GM21360 (cell line): ENCODE results near the gene OR7A17.

Experiments used
- ATAC-seq: cut with Tn5 transposase; IDR thresholded peaks from one replicate; pipeline ENCODE4 v1.9.1; 2021; ENCODE audit warnings: mild to moderate bottlenecking, moderate library complexity; ENCODE audit not compliant: unreplicated experiment

Gene OR7A17

GRCh38 chr19:14886032-14886431 lies at the start of gene OR7A17:
Gene OR7A17 (minus strand): TSS chr19:14886132. CDS start chr19:14881355, 4,777 bp downstream.
- no peak for ATAC-seq

- ATAC-seq = no peak
Observed at GRCh38 chr19:14933506-14933905, 47.6 kb upstream of the OR7A17 start.

DNA sequence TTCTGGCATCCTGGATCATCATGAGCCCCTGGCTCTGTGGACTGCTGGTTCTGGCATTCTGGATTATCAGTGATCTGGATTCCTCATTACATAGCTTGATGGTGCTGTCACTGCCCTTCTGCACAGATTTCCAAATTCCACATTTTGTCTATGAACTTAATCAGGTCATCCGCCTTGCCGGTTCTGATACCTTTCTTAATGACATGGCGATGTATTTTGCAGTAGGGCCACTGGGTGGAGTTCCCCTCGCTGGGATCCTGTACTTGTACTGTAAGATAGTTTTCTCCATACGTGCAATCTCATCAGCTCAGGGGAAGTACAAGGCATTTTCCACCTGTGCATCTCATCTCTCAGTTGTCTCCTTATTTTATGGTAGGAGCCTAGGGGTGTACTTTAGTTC lies 30.9 kb upstream of the OR7A17 start:
- ATAC-seq = no peak

- no peak for ATAC-seq
Observed at GRCh38 chr19:14915116-14915515, 29.2 kb upstream of the OR7A17 start.

DNA sequence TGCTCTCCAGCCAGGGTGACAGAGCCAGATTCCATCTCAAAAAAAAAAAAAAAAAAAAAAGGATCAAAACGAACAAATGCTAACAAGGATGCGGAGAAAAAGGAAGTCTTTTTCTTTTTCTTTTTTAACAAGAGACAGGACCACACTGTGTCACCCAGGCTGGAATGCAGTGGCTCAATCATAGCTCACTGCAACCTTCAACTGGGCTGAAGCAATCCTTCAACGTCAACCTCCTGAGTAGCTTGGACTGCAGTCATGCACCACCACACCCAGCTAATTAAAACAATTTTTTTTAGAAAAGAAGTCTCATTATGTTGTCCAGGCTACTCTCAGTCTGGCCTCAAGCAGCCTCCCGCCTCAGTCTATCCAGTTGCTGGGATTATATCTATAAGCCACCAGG lies 20.8 kb upstream of the OR7A17 start:
- ATAC-seq = no peak

DNA sequence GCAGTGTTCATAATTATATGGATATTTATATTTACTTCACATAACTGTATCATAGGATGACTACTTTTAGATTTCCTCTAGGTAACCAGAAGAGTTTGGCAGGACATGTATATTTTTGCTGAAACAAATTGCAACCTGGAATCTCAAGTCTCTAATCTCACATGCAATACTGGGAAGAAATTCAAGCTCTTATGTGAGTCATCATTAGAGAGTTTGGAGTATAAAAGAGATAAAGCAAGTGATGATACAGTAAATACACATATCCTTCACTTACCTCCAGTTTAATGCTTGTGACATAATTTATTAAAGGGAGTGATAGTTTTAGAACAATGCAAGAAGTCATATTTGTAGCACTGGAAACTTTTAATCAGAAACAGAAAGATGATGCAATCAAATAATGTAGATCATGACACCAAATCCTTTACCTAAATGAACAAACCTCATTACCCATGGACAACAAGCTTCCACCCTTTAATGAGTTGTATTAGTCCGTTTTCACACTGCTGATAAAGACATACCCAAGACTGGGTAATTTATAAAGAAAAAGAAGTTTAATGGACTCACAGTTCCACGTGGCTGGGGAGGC lies 15.8 kb upstream of the OR7A17 start:
- ATAC-seq = no peak

DNA sequence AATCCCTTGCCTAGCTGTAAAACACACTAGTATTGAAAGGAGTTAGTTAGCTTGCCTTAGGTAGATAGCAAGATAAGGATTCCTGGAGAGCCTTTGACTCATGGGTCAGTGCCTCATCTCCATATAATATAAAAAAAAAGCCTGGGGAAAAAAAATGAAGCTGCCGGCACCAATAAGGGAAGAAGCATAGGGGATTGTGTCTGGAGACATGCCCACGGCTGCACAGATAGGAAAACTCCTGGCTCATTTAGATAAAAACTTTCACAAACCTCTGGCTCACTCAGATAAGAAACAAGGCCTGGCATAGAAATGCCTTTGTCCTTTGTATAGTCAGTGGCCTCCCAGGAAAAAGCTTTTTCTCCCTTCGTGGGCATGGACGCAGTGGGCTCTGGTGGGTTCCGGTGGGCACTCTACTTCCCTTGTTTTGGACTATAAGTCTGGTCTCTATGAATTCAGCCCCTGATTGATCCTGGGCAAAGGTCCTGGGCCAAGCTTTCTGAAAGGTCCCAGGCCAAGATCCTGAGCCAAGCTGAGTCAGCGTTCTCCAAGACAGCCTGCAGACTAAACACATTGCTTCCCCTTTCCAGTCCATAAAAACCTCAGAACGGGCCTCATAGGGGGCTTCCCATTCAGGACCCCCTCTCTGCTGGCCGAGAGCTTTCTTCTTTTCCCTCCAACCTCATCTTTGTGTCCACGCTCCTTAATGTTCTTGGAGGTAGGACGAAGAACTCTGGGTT lies 4.9 kb upstream of the OR7A17 start:
- no peak for ATAC-seq

- ATAC-seq = no peak
Observed at GRCh38 chr19:14889994-14890642, 4.2 kb upstream of the OR7A17 start.

DNA sequence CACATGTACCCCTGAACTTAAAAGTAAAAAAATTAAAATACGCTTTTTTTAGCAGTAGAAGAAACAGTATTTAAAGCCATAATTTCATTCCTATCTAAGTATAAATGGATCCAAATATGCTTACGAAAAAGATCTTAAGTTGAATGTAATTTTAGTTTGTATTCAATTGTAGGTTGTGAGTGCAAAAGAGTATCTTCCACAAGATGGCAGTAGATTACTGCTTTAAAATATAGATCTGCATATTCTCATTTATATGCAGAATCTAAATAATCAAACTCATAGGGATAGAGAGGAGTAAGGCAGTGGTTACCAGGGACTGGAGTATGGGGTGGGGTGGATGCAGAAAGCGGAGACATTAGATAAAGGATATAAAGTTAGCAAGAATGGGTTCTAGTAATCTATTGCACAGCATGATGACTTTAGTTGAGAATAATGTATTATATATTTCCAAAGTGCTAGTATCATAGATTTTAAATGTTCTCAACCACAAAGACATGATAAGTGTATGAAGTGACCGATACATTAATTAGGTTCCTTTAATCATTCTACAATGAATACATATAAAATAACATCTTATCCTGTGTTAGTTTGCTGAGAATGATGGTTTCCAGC lies 14.2 kb downstream of the OR7A17 start:
- ATAC-seq = no peak

GRCh38 chr19:14868497-14868896 lies 17.4 kb downstream of the OR7A17 start:
- no peak for ATAC-seq

DNA sequence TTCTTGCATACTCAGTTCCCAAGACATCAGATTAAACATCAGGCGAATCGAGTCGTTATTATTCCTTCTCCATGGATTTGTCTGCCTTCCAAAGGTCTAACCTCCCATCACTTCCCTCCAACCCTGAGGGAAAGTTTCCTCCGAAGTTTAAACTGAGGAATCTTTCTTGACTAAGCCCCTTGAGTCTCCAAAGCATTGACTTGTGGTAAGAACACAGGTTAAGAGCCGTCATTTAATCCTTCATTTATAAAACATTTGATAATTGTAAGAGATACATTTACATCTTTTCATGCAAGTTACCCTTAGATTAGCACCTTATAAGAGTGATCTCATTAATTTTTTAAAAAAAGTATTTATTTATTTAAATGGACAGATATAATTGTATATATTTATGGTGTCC lies 37.1 kb downstream of the OR7A17 start, which contains the start of gene OR7A10:
Gene OR7A10, minus strand, starts transcription at position 101 of the 400 bp plus-strand sequence. CDS start 7,045 bp downstream, outside the sequence.
- no peak for ATAC-seq

GRCh38 chr19:14843578-14843977 lies 42.4 kb downstream of the OR7A17 start:
- ATAC-seq = no peak

GRCh38 chr19:14843169-14843568 lies 42.8 kb downstream of the OR7A17 start:
- no peak for ATAC-seq

GRCh38 chr19:14840206-14840605 lies 45.7 kb downstream of the OR7A17 start:
- ATAC-seq = no peak

DNA sequence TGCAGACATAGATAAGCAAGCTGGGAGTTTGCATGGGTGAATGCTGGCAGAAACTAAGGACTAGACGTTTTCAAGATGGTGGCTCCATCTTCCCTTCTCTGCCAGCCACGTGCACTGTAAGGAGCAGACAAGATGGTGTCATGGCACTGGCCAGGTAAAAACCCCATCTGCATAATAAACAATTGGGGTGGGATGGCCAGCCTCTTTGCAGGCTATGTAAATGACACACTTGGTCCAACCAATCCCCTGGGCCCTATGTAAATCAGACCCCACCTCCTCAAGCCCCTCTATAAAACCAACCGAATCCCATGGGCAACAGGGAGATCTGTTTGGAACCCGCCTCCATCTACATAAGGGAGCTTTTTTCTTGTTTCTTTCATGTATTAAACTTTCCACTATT lies 48.5 kb downstream of the OR7A17 start:
- no peak for ATAC-seq

DNA sequence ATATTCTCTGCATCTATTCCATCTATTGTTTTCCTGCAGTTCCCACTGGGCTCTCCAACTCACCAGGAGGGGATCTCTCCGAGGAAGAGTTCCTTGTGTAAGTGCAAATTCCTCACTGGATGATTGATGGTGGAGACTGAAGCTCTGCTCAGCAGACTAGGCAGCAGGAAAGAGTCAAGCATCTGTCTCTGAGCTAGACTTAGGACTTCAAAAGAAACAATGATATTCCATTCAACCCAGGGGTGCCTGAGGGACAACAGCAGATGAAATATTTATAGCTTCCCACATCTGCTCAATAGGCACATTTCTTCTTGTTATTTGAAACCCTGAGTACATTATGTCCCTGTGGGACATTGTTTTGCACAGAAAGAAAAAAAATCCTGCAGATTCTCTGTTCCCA lies 50.9 kb downstream of the OR7A17 start, which contains the start of the genes OR7A5 and OR7C1:
Gene OR7A5, minus strand, starts transcription at position 175 of the 400 bp plus-strand sequence. CDS start 6,944 bp downstream, outside the sequence.
Gene OR7C1, minus strand, starts transcription at position 175 of the 400 bp plus-strand sequence. CDS start 35,049 bp downstream, outside the sequence.
- no peak for ATAC-seq

- ATAC-seq = no peak
Observed at GRCh38 chr19:14830702-14831101, 55.2 kb downstream of the OR7A17 start.
